CD8-positive, alpha-beta memory T cell (primary cell): ENCODE results near the gene MSL2. TPM values are rescaled to one million over a fixed set of nuclear protein-coding genes. Genes with fewer than 3 reads are reported as not detected.
"Not testable (repeated sequence)": the region's sequence is repeated elsewhere in the genome, so short reads cannot be mapped to it uniquely, and the experiment has no call there.

Source experiments
- CTCF ChIA-PET: fragments of 350-600 bp; sonication (Branson Sonifier 250); formaldehyde crosslinking; loops from one replicate; lab custom pipeline; 2021; ENCODE audit warnings: antibody characterized with exemption; lab: Charles Lee
- POLR2A ChIA-PET: fragments of 350-600 bp; sonication (Branson Sonifier 250); formaldehyde crosslinking; loops from one replicate; lab custom pipeline; 2021; ENCODE audit warnings: antibody characterized with exemption; lab: Charles Lee
- DNase-seq, 5 donors: peaks; one replicate each; pipeline versions ENCODE4 v3.0.0 to v3.0.0-alpha.2; 2020 to 2022; ENCODE audit warnings: mixed read lengths in 1 of 5
- H3K27ac ChIP-seq: one replicate; pipeline ENCODE4 v1.7.0; 2013; ENCODE audit warnings: low read depth, mild to moderate bottlenecking, low read length, moderate library complexity
- H3K27me3 ChIP-seq: 2 replicates; pipeline ENCODE4 v1.7.0; 2013; ENCODE audit warnings: low read length, mild to moderate bottlenecking; ENCODE audit not compliant: insufficient read depth, poor library complexity, severe bottlenecking
- H3K36me3 ChIP-seq: 2 replicates; pipeline ENCODE4 v1.7.0; 2013; ENCODE audit warnings: mild to moderate bottlenecking, low read length, moderate library complexity; ENCODE audit not compliant: insufficient read depth
- H3K4me1 ChIP-seq: 2 replicates; pipeline ENCODE4 v1.7.0; 2013; ENCODE audit warnings: mild to moderate bottlenecking, low read length, moderate library complexity; ENCODE audit not compliant: insufficient read depth
- H3K4me3 ChIP-seq: 2 replicates; pipeline ENCODE4 v1.7.0; 2013; ENCODE audit warnings: mild to moderate bottlenecking, low read length
- H3K9me3 ChIP-seq: 2 replicates; pipeline ENCODE4 v1.7.0; 2013; ENCODE audit warnings: mild to moderate bottlenecking, low read length
- H3K27ac Mint-ChIP-seq, 8 donors: one replicate each; pipeline ENCODE4 v1.8.0; 2020 to 2021; ENCODE audit warnings: mixed read lengths in 8 of 8, mild to moderate bottlenecking in 6 of 8, inconsistent platforms in 3 of 8, moderate library complexity in 3 of 8
- H3K27me3 Mint-ChIP-seq, 2 donors: one replicate each; pipeline ENCODE4 v1.8.0; 2020 to 2021; ENCODE audit warnings: mixed read lengths in 2 of 2, mild to moderate bottlenecking in 1 of 2, moderate library complexity in 1 of 2
- H3K36me3 Mint-ChIP-seq, 3 donors: one replicate each; pipeline ENCODE4 v1.8.0; 2020 to 2021; ENCODE audit warnings: mixed read lengths in 3 of 3, inconsistent platforms in 1 of 3, mild to moderate bottlenecking in 1 of 3
- H3K4me1 Mint-ChIP-seq, 3 donors: one replicate each; pipeline ENCODE4 v1.8.0; 2020 to 2021; ENCODE audit warnings: mixed read lengths in 3 of 3, inconsistent platforms in 1 of 3, mild to moderate bottlenecking in 1 of 3
- H3K4me3 Mint-ChIP-seq, 7 donors: one replicate each; pipeline ENCODE4 v1.8.0; 2020 to 2021; ENCODE audit warnings: mixed read lengths in 7 of 7, mild to moderate bottlenecking in 6 of 7, moderate library complexity in 4 of 7, inconsistent platforms in 2 of 7
- H3K9me3 Mint-ChIP-seq, 5 donors: one replicate each; pipeline ENCODE4 v1.8.0; 2020 to 2022; ENCODE audit warnings: mixed read lengths in 5 of 5, mild to moderate bottlenecking in 3 of 5, moderate library complexity in 2 of 5, inconsistent platforms in 1 of 5
- polyA plus RNA-seq: library from polyadenylated mRNA; unstranded; fragments of 300-500 nt; fragmentation: Illumina TruSeq; gene quantifications from one replicate; pipeline ENCODE4 v1.2.3, GENCODE V29; 2021
- total RNA-seq, 2 experiments: library from RNA; stranded (reverse); gene quantifications; one replicate each; pipeline ENCODE4 v1.2.3, GENCODE V29; 2021

Gene MSL2
- total and polyA plus RNA-seq, 3 experiments from 2014 or later: 33.6 to 53.4 (median 46.2) TPM

DNA sequence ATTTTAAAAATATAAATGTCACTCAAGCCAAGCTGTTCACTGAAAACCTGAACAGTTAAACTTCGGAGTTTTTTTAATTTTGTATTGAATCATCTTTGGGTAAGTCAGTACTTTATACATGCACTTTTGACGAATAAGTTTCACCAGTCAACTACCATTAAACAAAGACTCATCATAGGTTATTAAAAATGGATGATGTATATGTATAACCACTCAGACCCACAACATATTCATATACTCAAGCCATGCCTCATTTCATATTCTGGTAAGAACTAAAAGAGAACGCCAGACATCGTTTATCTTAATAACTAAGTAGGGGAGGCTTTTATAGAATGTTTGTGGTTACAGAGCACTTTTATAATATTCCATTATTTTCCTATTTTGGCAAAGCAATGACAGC is 18.3 kb downstream of the MSL2 start:
- no peaks in the 10 kb centered on the region for H3K9me3 ChIP-seq
- Mint-ChIP-seq H3K4me1 (peaks cover 54 to 70% (median 66%) of the 10 kb centered on the region in 3 donors), H3K4me3 (peak overlapping the region in 4 of 7 donors; percentile 34 to 61 (median 39)), H3K36me3 (peaks cover 0 to 11% (median 5%) of the 10 kb centered on the region in 3 donors), H3K27me3 (no peaks in the 10 kb centered on the region), H3K27ac (peak overlapping the region in 2 of 8 donors; percentile 21 to 29), H3K9me3 (no peaks in the 10 kb centered on the region)
- H3K27me3 ChIP-seq: no peaks in the 10 kb centered on the region
- ChIA-PET CTCF (no interaction called here), POLR2A (no interaction called here)
- H3K4me3 ChIP-seq: no peak overlapping the region
- DNase-seq: no peak
- peaks cover 88% of the 10 kb centered on the region for H3K4me1 ChIP-seq
- H3K36me3 ChIP-seq: no peaks in the 10 kb centered on the region
- H3K27ac ChIP-seq: no peak overlapping the region

- CTCF ChIA-PET: no interaction called here
- Mint-ChIP-seq H3K4me1 (peaks cover 27 to 40% (median 36%) of the 10 kb centered on the region in 3 donors), H3K36me3 (peaks cover 0 to 9% (median 2%) of the 10 kb centered on the region in 3 donors), H3K9me3 (no peaks in the 10 kb centered on the region), H3K4me3 (peak overlapping the region in 5 of 7 donors; percentile 4 to 24 (median 6)), H3K27me3 (no peaks in the 10 kb centered on the region), H3K27ac (peak overlapping the region in 3 of 8 donors; percentile 34 to 43 (median 39))
- H3K4me1 ChIP-seq: peaks cover 79% of the 10 kb centered on the region
- no peak for DNase-seq
- H3K36me3 ChIP-seq: no peaks in the 10 kb centered on the region
- POLR2A ChIA-PET: no interaction called here
- H3K27ac ChIP-seq: no peak overlapping the region
- no peaks in the 10 kb centered on the region for H3K27me3 ChIP-seq
- H3K9me3 ChIP-seq: no peaks in the 10 kb centered on the region
- no peak overlapping the region for H3K4me3 ChIP-seq
Measured at GRCh38 chr3:136173939-136174490, 22.1 kb downstream of the MSL2 start.

- Histone ChIP-seq H3K36me3 (no peaks in the 10 kb centered on the region), H3K9me3 (no peaks in the 10 kb centered on the region), H3K27ac (no peak overlapping the region), H3K4me3 (no peak overlapping the region), H3K27me3 (no peaks in the 10 kb centered on the region), H3K4me1 (peaks cover 71% of the 10 kb centered on the region)
- POLR2A ChIA-PET: interaction anchor here (0.9 kb wide), 1 partner anchor 26 kb away, joined by 4 read pairs; the partner anchor contains the start of gene MSL2
- H3K4me3 Mint-ChIP-seq: peak overlapping the region in 3 of 7 donors; percentile 4 to 14 (median 8)
- no peaks in the 10 kb centered on the region for H3K27me3 Mint-ChIP-seq
- no peaks in the 10 kb centered on the region for H3K9me3 Mint-ChIP-seq
- H3K36me3 Mint-ChIP-seq: peaks cover 0 to 14% (median 0%) of the 10 kb centered on the region in 3 donors
- no peak for DNase-seq
- CTCF ChIA-PET: no interaction called here
- H3K4me1 Mint-ChIP-seq: peaks cover 36 to 42% (median 38%) of the 10 kb centered on the region in 3 donors
- peak overlapping the region; percentile 2 to 75 (median 26) for H3K27ac Mint-ChIP-seq
Measured at GRCh38 chr3:136171097-136171542, 25.0 kb downstream of the MSL2 start.

GRCh38 chr3:136168236-136168635 is 27.9 kb downstream of the MSL2 start:
- POLR2A ChIA-PET, H3K9me3 ChIP-seq, DNase-seq, H3K27me3 Mint-ChIP-seq, H3K9me3 Mint-ChIP-seq, H3K27me3 ChIP-seq, H3K4me3 ChIP-seq, H3K27ac ChIP-seq, H3K36me3 ChIP-seq: not testable (repeated sequence)
- Mint-ChIP-seq H3K27ac (peak overlapping the region in 6 of 8 donors; percentile 26 to 74 (median 48)), H3K4me1 (peaks cover 52 to 59% (median 56%) of the 10 kb centered on the region in 3 donors), H3K4me3 (peak overlapping the region; percentile 3 to 53 (median 50)), H3K36me3 (peaks cover 0 to 22% (median 0%) of the 10 kb centered on the region in 3 donors)
- CTCF ChIA-PET: interaction anchor here (0.8 to 0.9 kb wide), 2 partner anchors 27 to 29 kb away, joined by 3 read pairs; no protein-coding TSS in a partner anchor
- peaks cover 67% of the 10 kb centered on the region for H3K4me1 ChIP-seq

DNA sequence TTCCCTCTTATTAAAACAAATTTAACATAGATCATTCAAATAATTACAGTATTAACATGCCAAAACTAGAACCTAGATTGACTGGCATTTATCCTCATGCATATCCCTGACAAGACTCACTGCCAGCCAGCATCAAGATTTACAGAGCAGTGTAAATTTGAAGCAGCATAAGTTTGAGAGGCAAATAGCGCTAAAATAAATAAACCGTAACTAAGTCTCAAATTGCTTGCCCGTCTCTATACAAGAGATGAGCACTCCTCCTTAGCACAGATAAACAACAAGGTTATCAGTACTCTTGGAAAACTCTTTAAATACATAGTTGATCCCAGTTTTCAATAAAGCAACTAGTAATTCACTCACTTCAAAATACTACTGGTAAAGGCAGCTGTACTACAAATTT is 29.6 kb downstream of the MSL2 start:
- ChIA-PET POLR2A (no interaction called here), CTCF (no interaction called here)
- Mint-ChIP-seq H3K36me3 (peaks cover 0 to 23% (median 0%) of the 10 kb centered on the region in 3 donors), H3K9me3 (no peaks in the 10 kb centered on the region), H3K4me3 (peak overlapping the region in 5 of 7 donors; percentile 17 to 55 (median 38)), H3K27me3 (no peaks in the 10 kb centered on the region), H3K27ac (peak overlapping the region in 4 of 8 donors; percentile 26 to 60 (median 32)), H3K4me1 (peaks cover 61 to 75% (median 70%) of the 10 kb centered on the region in 3 donors)
- no peak for DNase-seq
- Histone ChIP-seq H3K4me3 (no peak overlapping the region), H3K27ac (no peak overlapping the region), H3K9me3 (no peaks in the 10 kb centered on the region), H3K4me1 (peaks cover 56% of the 10 kb centered on the region), H3K36me3 (no peaks in the 10 kb centered on the region), H3K27me3 (no peaks in the 10 kb centered on the region)

DNA sequence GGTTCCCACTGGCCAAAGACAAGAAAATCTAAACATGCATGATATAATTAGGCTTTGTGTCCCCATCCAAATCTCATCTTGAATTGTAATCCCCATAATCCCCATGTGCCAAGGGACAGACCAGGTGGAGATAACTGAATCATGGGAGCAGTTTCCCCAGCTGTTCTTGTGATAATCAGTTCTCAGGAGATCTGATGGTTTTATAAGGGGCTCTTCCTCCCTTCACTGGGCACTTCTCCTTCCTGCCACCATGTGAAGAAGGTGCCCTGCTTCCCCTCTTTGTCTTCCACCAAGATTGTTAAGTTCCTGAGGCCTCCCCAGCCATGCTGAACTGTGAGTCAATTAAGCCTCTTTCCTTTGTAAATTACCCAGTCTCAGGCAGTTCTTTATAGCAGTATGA is 32.5 kb downstream of the MSL2 start:
- H3K9me3 ChIP-seq, POLR2A ChIA-PET, H3K36me3 ChIP-seq, H3K27me3 Mint-ChIP-seq, H3K4me3 ChIP-seq, H3K27ac ChIP-seq, CTCF ChIA-PET, H3K9me3 Mint-ChIP-seq, H3K27me3 ChIP-seq, DNase-seq: not testable (repeated sequence)
- H3K27ac Mint-ChIP-seq: peak overlapping the region; percentile 14 to 97 (median 74)
- peak overlapping the region in 5 of 7 donors; percentile 2 to 82 (median 56) for H3K4me3 Mint-ChIP-seq
- H3K4me1 Mint-ChIP-seq: peaks cover 73 to 88% (median 86%) of the 10 kb centered on the region in 3 donors
- peaks cover 4 to 19% (median 5%) of the 10 kb centered on the region in 3 donors for H3K36me3 Mint-ChIP-seq
- peaks cover 49% of the 10 kb centered on the region for H3K4me1 ChIP-seq

DNA sequence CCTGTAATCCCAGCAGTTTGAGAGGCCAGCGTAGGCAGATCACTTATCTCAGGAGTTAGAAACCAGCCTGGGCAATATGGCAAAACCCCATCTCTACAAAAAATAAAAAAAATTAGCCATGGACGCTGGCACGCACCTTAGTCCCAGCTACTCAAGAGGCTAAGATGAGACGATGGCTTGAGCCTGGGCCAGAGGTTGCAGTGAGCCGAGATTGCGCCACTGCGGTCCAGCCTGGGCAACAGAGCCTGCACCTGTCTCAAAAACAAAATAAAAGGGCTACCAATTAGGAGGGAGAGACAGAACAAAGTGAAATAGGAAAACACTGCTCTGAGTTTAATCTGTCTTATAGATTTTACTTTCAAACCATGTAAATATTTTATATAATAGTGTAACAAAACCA is 33.8 kb downstream of the MSL2 start:
- Mint-ChIP-seq H3K27me3 (no peaks in the 10 kb centered on the region), H3K27ac (peak overlapping the region in 1 of 8 donors; percentile 58), H3K4me3 (no peak overlapping the region), H3K9me3 (no peaks in the 10 kb centered on the region), H3K36me3 (peaks cover 5 to 19% (median 8%) of the 10 kb centered on the region in 3 donors), H3K4me1 (peaks cover 70 to 88% (median 86%) of the 10 kb centered on the region in 3 donors)
- peaks cover 43% of the 10 kb centered on the region for H3K4me1 ChIP-seq
- no peaks in the 10 kb centered on the region for H3K36me3 ChIP-seq
- DNase-seq: no peak
- no peaks in the 10 kb centered on the region for H3K27me3 ChIP-seq
- no peaks in the 10 kb centered on the region for H3K9me3 ChIP-seq
- no peak overlapping the region for H3K4me3 ChIP-seq
- ChIA-PET POLR2A (no interaction called here), CTCF (no interaction called here)
- no peak overlapping the region for H3K27ac ChIP-seq

GRCh38 chr3:136161516-136161915 is 34.6 kb downstream of the MSL2 start:
- no peak for DNase-seq
- Mint-ChIP-seq H3K4me1 (peaks cover 64 to 87% (median 84%) of the 10 kb centered on the region in 3 donors), H3K27ac (peak overlapping the region in 2 of 8 donors; percentile 10 to 79), H3K4me3 (peak overlapping the region in 1 of 7 donors; percentile 0), H3K9me3 (no peaks in the 10 kb centered on the region), H3K27me3 (no peaks in the 10 kb centered on the region), H3K36me3 (peaks cover 5 to 19% (median 8%) of the 10 kb centered on the region in 3 donors)
- Histone ChIP-seq H3K27me3 (no peaks in the 10 kb centered on the region), H3K4me3 (no peak overlapping the region), H3K27ac (no peak overlapping the region), H3K4me1 (peaks cover 36% of the 10 kb centered on the region), H3K36me3 (no peaks in the 10 kb centered on the region), H3K9me3 (no peaks in the 10 kb centered on the region)
- POLR2A ChIA-PET: no interaction called here
- CTCF ChIA-PET: no interaction called here
